ENCODE results near the gene LHX3.

LHX3 gene

DNA sequence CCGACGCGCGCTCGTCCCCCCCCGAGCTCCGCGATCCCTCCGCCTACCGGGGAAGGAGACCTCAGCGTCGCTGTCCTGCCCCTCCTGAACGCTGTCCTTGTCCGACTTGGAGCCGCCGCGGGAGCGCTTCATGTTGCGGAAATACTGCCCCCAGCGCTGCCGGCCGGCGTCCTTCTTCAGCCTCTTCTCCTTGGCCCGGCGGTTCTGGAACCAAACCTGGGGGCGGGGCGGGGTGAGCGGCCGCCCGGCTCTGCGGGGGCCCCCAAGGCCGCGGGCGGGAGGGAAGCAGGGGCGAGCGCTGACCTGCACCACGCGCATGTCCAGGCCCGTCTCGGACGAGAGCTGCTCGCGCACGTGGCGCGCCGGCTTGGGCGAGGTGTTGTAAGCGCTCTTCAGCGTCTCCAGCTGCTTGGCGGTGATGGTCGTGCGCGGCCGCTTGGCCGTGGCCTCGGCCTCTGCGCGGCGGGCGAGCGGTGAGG, 6.3 kb downstream of the LHX3 start:
- Histone ChIP-seq H2BK120ac (ENCODE audit: insufficient read depth, low read length, poor library complexity) (no peak overlapping the region), H3K9ac (ENCODE audit: low read length) (no peak overlapping the region), H3K27ac (ENCODE audit: low read depth, low read length) (no peak overlapping the region), H3K18ac (ENCODE audit: low read length) (no peak overlapping the region), H3K14ac (ENCODE audit: low read length) (no peak overlapping the region), H4K8ac (ENCODE audit: low read depth, low read length) (no peak overlapping the region), H3K79me1 (ENCODE audit: low read length) (no peaks in the 10 kb centered on the region), H3K4me3 (ENCODE audit: low read depth, low read length) (no peak overlapping the region), H3K4ac (ENCODE audit: low read depth, low read length) (no peak overlapping the region), H2BK5ac (ENCODE audit: low read depth, low read length, poor library complexity) (no peak overlapping the region), H3K4me2 (ENCODE audit: low read length) (no peak overlapping the region), H2AFZ (ENCODE audit: insufficient read depth, low read length, poor library complexity) (no peak overlapping the region), H2AK5ac (ENCODE audit: low read length) (no peak overlapping the region), H3K4me1 (ENCODE audit: control insufficient read depth in 1 of 2, insufficient read depth in 2 of 2, low read length in 2 of 2) (no peaks in the 10 kb centered on the region), H4K12ac (ENCODE audit: low read depth, low read length) (no peak overlapping the region), H3K36me3 (ENCODE audit: control insufficient read depth in 1 of 2, insufficient read depth in 2 of 2, low read length in 2 of 2) (no peaks in the 10 kb centered on the region), H3K9me3 (ENCODE audit: insufficient read depth, low read depth, low read length) (peaks cover 22% of the 10 kb centered on the region), H4K91ac (ENCODE audit: low read depth, low read length) (no peak overlapping the region), H3K79me2 (ENCODE audit: control insufficient read depth, insufficient read depth, low read length, poor library complexity) (no peaks in the 10 kb centered on the region), H3K23ac (ENCODE audit: low read length) (no peak overlapping the region), H3K27me3 (ENCODE audit: insufficient read depth, low read length) (peaks cover 94% of the 10 kb centered on the region), H2BK12ac (ENCODE audit: low read length) (no peak overlapping the region)
- no CpG with 5 or more reads among the region's 62 CpGs for WGBS (ENCODE audit: extremely low coverage, insufficient coverage, insufficient read length)
- DNase-seq = no peak

DNA sequence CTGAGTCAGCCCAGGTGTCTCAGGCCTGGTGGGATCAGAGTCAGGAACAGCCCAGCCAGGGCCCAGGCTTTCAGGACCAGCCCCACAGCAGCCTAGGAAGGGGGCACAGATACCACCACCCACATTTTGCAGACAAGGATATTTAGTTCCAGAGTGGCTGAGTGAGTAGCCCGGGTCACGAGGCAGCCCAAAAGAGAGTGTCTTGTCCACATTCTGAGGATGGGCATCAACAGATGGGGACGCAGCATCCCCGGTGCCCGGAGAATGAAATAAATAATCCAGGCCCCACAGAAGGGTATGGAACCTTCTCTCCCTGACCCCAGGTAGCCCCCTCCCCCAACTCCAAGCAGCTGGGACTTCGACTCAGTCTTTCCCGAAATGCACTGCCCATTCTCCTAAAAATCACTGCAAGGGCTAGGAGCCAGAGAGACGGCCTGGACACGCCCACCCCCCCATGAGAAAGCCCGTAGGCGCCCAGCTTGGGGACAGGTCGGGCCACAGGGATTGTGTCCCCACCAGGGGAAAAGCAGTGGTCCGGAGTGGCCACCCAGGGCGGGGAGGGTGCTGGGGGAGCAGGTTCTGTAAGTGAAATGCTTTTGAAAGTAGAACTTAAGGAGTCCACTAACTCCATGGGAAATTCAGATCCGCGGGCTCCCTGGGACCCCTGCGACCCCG, 6.9 kb downstream of the LHX3 start:
- Histone ChIP-seq H3K9ac (ENCODE audit: low read length) (no peak overlapping the region), H3K18ac (ENCODE audit: low read length) (no peak overlapping the region), H3K27me3 (ENCODE audit: insufficient read depth, low read length) (peaks cover 93% of the 10 kb centered on the region), H3K79me1 (ENCODE audit: low read length) (no peaks in the 10 kb centered on the region), H4K8ac (ENCODE audit: low read depth, low read length) (no peak overlapping the region), H3K4me3 (ENCODE audit: low read depth, low read length) (no peak overlapping the region), H3K36me3 (ENCODE audit: control insufficient read depth in 1 of 2, insufficient read depth in 2 of 2, low read length in 2 of 2) (no peaks in the 10 kb centered on the region), H2BK120ac (ENCODE audit: insufficient read depth, low read length, poor library complexity) (no peak overlapping the region), H2AK5ac (ENCODE audit: low read length) (no peak overlapping the region), H2BK12ac (ENCODE audit: low read length) (no peak overlapping the region), H2AFZ (ENCODE audit: insufficient read depth, low read length, poor library complexity) (no peak overlapping the region), H4K12ac (ENCODE audit: low read depth, low read length) (no peak overlapping the region), H3K9me3 (ENCODE audit: insufficient read depth, low read depth, low read length) (peaks cover 24% of the 10 kb centered on the region), H3K4ac (ENCODE audit: low read depth, low read length) (no peak overlapping the region), H3K4me2 (ENCODE audit: low read length) (no peak overlapping the region), H3K14ac (ENCODE audit: low read length) (no peak overlapping the region), H3K27ac (ENCODE audit: low read depth, low read length) (no peak overlapping the region), H3K23ac (ENCODE audit: low read length) (no peak overlapping the region), H2BK5ac (ENCODE audit: low read depth, low read length, poor library complexity) (no peak overlapping the region), H3K4me1 (ENCODE audit: control insufficient read depth in 1 of 2, insufficient read depth in 2 of 2, low read length in 2 of 2) (no peaks in the 10 kb centered on the region), H4K91ac (ENCODE audit: low read depth, low read length) (no peak overlapping the region), H3K79me2 (ENCODE audit: control insufficient read depth, insufficient read depth, low read length, poor library complexity) (no peaks in the 10 kb centered on the region)
- DNase-seq = no peak
- WGBS (ENCODE audit: extremely low coverage, insufficient coverage, insufficient read length) = no CpG with 5 or more reads among the region's 18 CpGs

DNA sequence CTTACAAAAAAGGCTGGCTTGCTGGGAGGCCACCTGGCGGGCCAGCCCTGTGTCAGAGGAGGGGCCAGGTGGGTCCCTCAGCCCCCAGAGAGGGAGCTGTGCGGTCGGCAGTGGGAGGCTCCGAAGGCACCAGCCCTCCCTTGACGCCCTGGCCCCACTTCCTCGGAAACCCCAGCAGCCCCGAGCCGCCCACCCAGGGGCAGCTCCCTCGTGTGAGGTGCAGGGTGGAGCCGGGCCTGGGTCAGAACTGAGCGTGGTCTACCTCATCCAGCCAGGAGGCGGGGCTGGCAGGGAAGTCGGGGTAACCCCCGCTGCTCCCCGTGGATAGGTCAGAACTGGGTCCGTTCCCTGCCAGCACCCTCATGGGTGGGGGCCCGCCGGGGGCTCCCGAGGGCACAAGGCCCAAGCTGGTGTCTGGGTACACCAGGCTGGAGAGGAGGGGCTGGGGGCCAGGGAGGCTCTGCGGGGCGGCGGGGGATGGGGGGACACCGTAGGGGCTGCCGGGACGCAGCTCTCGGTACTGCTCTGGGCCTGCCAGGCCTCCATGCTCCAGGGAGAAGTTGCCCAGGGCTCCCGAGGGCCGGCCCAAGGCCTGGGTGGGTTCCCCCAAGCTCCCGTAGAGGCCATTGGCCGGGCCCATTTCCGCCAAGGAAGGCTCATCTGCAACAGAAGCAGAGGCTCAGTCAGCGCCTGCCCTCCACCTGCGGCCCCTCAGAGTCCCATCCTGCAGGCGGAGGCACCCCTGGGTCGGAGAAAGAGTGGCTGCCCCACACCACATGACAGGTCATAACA, 7.6 kb downstream of the LHX3 start:
- Histone ChIP-seq H3K27ac (ENCODE audit: low read depth, low read length) (no peak overlapping the region), H3K27me3 (ENCODE audit: insufficient read depth, low read length) (peaks cover 93% of the 10 kb centered on the region), H4K12ac (ENCODE audit: low read depth, low read length) (no peak overlapping the region), H3K18ac (ENCODE audit: low read length) (no peak overlapping the region), H2BK12ac (ENCODE audit: low read length) (no peak overlapping the region), H3K79me1 (ENCODE audit: low read length) (no peaks in the 10 kb centered on the region), H2AK5ac (ENCODE audit: low read length) (no peak overlapping the region), H3K23ac (ENCODE audit: low read length) (no peak overlapping the region), H3K4ac (ENCODE audit: low read depth, low read length) (no peak overlapping the region), H2BK5ac (ENCODE audit: low read depth, low read length, poor library complexity) (no peak overlapping the region), H3K4me1 (ENCODE audit: control insufficient read depth in 1 of 2, insufficient read depth in 2 of 2, low read length in 2 of 2) (no peaks in the 10 kb centered on the region), H2AFZ (ENCODE audit: insufficient read depth, low read length, poor library complexity) (no peak overlapping the region), H3K4me2 (ENCODE audit: low read length) (no peak overlapping the region), H4K91ac (ENCODE audit: low read depth, low read length) (no peak overlapping the region), H3K9ac (ENCODE audit: low read length) (no peak overlapping the region), H4K8ac (ENCODE audit: low read depth, low read length) (no peak overlapping the region), H3K4me3 (ENCODE audit: low read depth, low read length) (no peak overlapping the region), H3K36me3 (ENCODE audit: control insufficient read depth in 1 of 2, insufficient read depth in 2 of 2, low read length in 2 of 2) (no peaks in the 10 kb centered on the region), H2BK120ac (ENCODE audit: insufficient read depth, low read length, poor library complexity) (no peak overlapping the region), H3K9me3 (ENCODE audit: insufficient read depth, low read depth, low read length) (peaks cover 24% of the 10 kb centered on the region), H3K79me2 (ENCODE audit: control insufficient read depth, insufficient read depth, low read length, poor library complexity) (no peaks in the 10 kb centered on the region), H3K14ac (ENCODE audit: low read length) (no peak overlapping the region)
- WGBS (ENCODE audit: extremely low coverage, insufficient coverage, insufficient read length) = no CpG with 5 or more reads among the region's 35 CpGs
- DNase-seq = no peak

DNA sequence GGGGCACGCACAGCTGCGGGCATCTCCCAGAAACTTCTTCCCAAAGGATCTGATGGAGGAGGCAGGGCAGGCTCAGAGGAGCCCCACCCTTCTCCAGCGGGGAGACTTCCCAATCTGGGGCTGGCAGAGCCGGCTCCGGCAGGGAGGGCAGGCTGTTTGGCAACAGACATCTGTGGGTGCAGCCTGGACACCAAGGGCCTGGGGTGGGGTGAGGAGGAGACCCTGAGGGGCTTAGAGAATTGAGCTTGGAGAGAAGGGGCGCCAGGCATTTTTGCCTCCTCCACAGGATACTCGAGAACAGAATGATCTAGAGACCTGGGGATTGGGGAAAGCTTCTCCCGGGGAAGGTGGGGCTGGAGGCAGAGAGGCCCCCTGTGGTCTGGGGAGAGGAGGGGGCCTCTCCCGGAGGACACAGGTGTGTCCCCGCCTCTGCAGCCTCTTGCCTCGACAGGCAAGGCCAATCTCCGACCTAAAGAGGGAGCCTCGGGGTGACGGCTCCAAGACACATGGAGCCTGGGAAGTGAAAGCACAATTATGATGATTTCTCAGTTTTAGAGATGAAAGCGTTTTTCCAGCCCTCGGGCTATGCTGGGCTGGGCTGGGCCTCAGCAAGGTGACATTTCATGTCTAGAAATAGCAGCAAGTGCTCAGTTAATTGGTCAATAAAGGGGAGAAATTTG, 8.4 kb downstream of the LHX3 start:
- Histone ChIP-seq H3K9ac (ENCODE audit: low read length) (no peak overlapping the region), H3K4me3 (ENCODE audit: low read depth, low read length) (no peak overlapping the region), H3K14ac (ENCODE audit: low read length) (no peak overlapping the region), H3K27me3 (ENCODE audit: insufficient read depth, low read length) (peaks cover 89% of the 10 kb centered on the region), H3K4me1 (ENCODE audit: control insufficient read depth in 1 of 2, insufficient read depth in 2 of 2, low read length in 2 of 2) (no peaks in the 10 kb centered on the region), H3K36me3 (ENCODE audit: control insufficient read depth in 1 of 2, insufficient read depth in 2 of 2, low read length in 2 of 2) (no peaks in the 10 kb centered on the region), H2BK120ac (ENCODE audit: insufficient read depth, low read length, poor library complexity) (no peak overlapping the region), H3K18ac (ENCODE audit: low read length) (no peak overlapping the region), H3K4ac (ENCODE audit: low read depth, low read length) (no peak overlapping the region), H3K27ac (ENCODE audit: low read depth, low read length) (no peak overlapping the region), H2BK5ac (ENCODE audit: low read depth, low read length, poor library complexity) (no peak overlapping the region), H4K91ac (ENCODE audit: low read depth, low read length) (no peak overlapping the region), H3K9me3 (ENCODE audit: insufficient read depth, low read depth, low read length) (peaks cover 24% of the 10 kb centered on the region), H3K79me2 (ENCODE audit: control insufficient read depth, insufficient read depth, low read length, poor library complexity) (no peaks in the 10 kb centered on the region), H4K12ac (ENCODE audit: low read depth, low read length) (no peak overlapping the region), H2BK12ac (ENCODE audit: low read length) (no peak overlapping the region), H3K23ac (ENCODE audit: low read length) (no peak overlapping the region), H3K4me2 (ENCODE audit: low read length) (no peak overlapping the region), H4K8ac (ENCODE audit: low read depth, low read length) (no peak overlapping the region), H3K79me1 (ENCODE audit: low read length) (no peaks in the 10 kb centered on the region), H2AK5ac (ENCODE audit: low read length) (no peak overlapping the region), H2AFZ (ENCODE audit: insufficient read depth, low read length, poor library complexity) (no peak overlapping the region)
- WGBS (ENCODE audit: extremely low coverage, insufficient coverage, insufficient read length) = no CpG with 5 or more reads among the region's 16 CpGs
- DNase-seq = no peak
